Activated naive CD8-positive, alpha-beta T cell treated with anti-CD3 and anti-CD28 coated beads for 36 hours (primary cell): ENCODE data around the gene TSFM. TPM values are rescaled to one million over a fixed set of nuclear protein-coding genes. Genes with fewer than 3 reads are reported as not detected.
"Not testable (repeated sequence)": the region's sequence is repeated elsewhere in the genome, so short reads cannot be mapped to it uniquely, and the experiment has no call there.

Source experiments
- DNase-seq: peaks from one replicate; pipeline ENCODE4 v3.0.0; 2021
- H3K27ac Mint-ChIP-seq: one replicate; pipeline ENCODE4 v1.8.0; 2022; ENCODE audit warnings: mild to moderate bottlenecking, moderate library complexity, mixed read lengths
- H3K27me3 Mint-ChIP-seq: one replicate; pipeline ENCODE4 v1.8.0; 2022; ENCODE audit warnings: mild to moderate bottlenecking, mixed read lengths
- H3K36me3 Mint-ChIP-seq: one replicate; pipeline ENCODE4 v1.8.0; 2021; ENCODE audit warnings: mild to moderate bottlenecking, mixed read lengths
- H3K4me1 Mint-ChIP-seq: one replicate; pipeline ENCODE4 v1.8.0; 2021; ENCODE audit warnings: mixed read lengths
- H3K4me3 Mint-ChIP-seq: one replicate; pipeline ENCODE4 v1.8.0; 2022; ENCODE audit warnings: mild to moderate bottlenecking, moderate library complexity, mixed read lengths
- H3K9me3 Mint-ChIP-seq: one replicate; pipeline ENCODE4 v1.8.0; 2022; ENCODE audit warnings: mixed read lengths
- total RNA-seq, 2 experiments: library from RNA; stranded (reverse); gene quantifications; one replicate each; pipeline ENCODE4 v1.2.3, GENCODE V29; 2021

The TSFM gene
- total RNA-seq, 2 experiments from 2014 or later = 67.7 to 74.7 TPM

DNA sequence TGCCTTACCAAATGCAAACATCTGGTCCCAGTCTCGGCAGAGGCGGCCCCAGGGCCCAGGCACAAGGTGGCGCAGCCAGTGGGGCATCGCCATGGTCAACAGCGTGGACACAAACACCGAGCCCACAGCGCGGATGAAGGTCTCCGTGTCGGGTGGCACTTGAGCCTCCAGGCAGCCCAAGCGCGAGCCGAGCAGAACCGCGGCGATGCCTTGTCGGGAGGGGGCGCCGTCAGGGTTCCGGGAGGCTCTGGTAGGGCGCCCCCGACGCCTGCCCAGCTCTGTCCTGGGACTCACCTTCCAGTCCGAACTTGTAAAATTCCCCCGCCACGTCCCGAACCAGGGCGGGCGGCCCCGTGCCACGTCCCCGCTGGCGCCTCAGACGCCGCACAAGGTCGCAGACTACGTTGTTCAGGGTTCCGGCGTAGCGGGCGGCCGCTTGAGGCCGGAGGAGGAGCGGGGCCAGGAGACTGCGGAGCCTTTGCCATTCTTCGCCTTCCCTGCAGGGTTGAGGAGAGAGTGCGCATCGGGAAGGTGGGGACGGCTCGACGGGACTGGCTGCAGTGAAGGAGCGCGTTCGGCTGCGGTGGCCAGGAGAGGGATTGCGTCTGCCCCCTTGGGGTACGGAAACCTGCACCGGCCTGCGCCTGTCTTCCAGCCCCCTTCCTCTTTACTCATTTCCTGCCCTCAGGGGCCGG, 17.4 kb upstream of the TSFM start:
- Mint-ChIP-seq H3K9me3 (no peaks in the 10 kb centered on the region), H3K27ac (peak overlapping the region; percentile 79), H3K4me3 (peak overlapping the region; percentile 89), H3K27me3 (peaks cover 5% of the 10 kb centered on the region), H3K36me3 (peaks cover 50% of the 10 kb centered on the region), H3K4me1 (peaks cover 42% of the 10 kb centered on the region)
- peak; percentile 66 for DNase-seq

GRCh38 chr12:57765698-57766463, 16.7 kb upstream of the TSFM start:
- H3K36me3 Mint-ChIP-seq = peaks cover 54% of the 10 kb centered on the region
- peak overlapping the region; percentile 79 for H3K27ac Mint-ChIP-seq
- DNase-seq = no peak
- H3K9me3 Mint-ChIP-seq = no peaks in the 10 kb centered on the region
- H3K4me3 Mint-ChIP-seq = peak overlapping the region; percentile 89
- peaks cover 46% of the 10 kb centered on the region for H3K4me1 Mint-ChIP-seq
- H3K27me3 Mint-ChIP-seq = peaks cover 5% of the 10 kb centered on the region

DNA sequence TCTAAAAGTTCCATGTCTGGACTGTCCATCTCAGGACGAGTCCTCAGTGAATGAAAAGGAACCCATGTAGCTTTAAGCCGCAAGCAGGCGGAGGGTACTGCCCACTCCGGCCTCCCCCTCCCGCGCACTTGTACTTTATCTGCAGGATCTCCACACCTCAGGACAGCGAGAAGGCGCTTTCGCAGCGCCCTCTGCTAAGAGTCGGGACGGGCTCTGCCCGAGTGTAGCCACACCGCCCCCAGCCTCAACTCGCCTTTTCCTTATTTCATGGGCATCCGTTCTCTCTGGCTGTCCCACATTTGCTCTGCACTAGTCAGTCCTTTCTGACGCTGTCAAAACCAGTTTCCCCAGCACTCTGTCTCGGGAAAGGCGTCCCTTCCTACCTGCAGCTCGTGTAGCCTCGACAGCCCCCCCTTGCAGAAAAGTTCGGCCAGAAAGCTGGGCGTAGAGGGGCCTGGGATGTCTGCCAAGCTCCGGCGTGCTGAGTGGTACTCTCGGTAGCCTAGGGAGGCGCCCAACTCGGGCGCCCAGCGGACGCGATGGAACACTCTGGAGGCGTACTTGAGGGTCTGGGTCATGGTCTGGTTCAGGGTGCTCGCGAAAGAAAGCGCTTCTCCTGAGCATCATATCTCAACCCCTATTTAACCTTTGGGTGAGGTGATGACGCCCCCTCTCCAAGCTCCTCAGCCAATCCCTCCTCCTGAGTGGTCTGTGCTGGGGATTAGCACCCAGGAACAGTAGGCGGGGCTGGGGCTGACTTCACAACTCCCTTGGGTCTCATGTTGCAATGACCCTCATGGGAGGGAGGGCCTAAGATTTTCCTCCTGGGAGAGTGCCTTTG, 15.9 kb upstream of the TSFM start, which contains the start of gene CYP27B1:
TSS of gene CYP27B1 (minus strand) at position 615 of the 841 bp plus-strand sequence. CDS start at position 578, 37 bp downstream.
- peak within 1 kb of the TSS; percentile 3 for H3K27ac Mint-ChIP-seq
- peaks cover 51% of the 10 kb centered on the region for H3K36me3 Mint-ChIP-seq
- peaks cover 5% of the 10 kb centered on the region for H3K27me3 Mint-ChIP-seq
- peaks cover 49% of the 10 kb centered on the region for H3K4me1 Mint-ChIP-seq
- peak within 1 kb of the TSS; percentile 89 for H3K4me3 Mint-ChIP-seq
- H3K9me3 Mint-ChIP-seq = no peaks in the 10 kb centered on the region
- DNase-seq = no peak

DNA sequence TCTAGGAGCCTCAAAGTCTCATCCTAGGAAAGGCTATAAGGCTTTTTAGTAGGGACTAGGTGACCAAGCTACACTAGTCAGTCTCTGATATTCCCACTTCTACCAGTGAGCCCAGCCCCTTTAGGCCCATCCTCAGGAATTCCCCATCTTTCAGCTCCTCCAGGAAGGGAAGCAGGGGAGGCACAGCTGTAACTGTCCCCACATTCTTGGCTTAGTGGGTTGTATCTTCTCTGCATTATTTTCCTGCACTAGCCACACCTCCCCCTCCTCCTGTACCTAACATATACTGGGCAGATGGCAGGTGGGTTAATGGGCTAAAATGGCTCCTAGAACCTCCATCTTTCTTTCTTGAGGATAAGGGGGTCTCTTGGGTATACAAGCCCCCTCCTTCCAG, 15.3 kb upstream of the TSFM start:
- Mint-ChIP-seq H3K27me3 (peaks cover 5% of the 10 kb centered on the region), H3K9me3 (no peaks in the 10 kb centered on the region), H3K27ac (no peak overlapping the region), H3K4me3 (no peak overlapping the region), H3K36me3 (peaks cover 53% of the 10 kb centered on the region), H3K4me1 (peaks cover 47% of the 10 kb centered on the region)
- no peak for DNase-seq

GRCh38 chr12:57767876-57768275, 14.7 kb upstream of the TSFM start:
- no peak overlapping the region for H3K27ac Mint-ChIP-seq
- H3K4me3 Mint-ChIP-seq = no peak overlapping the region
- H3K4me1 Mint-ChIP-seq = peaks cover 46% of the 10 kb centered on the region
- H3K27me3 Mint-ChIP-seq = peaks cover 6% of the 10 kb centered on the region
- DNase-seq = no peak
- no peaks in the 10 kb centered on the region for H3K9me3 Mint-ChIP-seq
- peaks cover 54% of the 10 kb centered on the region for H3K36me3 Mint-ChIP-seq

- no peak for DNase-seq
- Mint-ChIP-seq H3K4me1 (peaks cover 34% of the 10 kb centered on the region), H3K4me3 (no peak overlapping the region), H3K27me3 (peaks cover 7% of the 10 kb centered on the region), H3K36me3 (peaks cover 42% of the 10 kb centered on the region), H3K9me3 (no peaks in the 10 kb centered on the region), H3K27ac (no peak overlapping the region)
These were observed 13.0 kb upstream of the TSFM start for GRCh38 chr12:57769594-57769993.

DNA sequence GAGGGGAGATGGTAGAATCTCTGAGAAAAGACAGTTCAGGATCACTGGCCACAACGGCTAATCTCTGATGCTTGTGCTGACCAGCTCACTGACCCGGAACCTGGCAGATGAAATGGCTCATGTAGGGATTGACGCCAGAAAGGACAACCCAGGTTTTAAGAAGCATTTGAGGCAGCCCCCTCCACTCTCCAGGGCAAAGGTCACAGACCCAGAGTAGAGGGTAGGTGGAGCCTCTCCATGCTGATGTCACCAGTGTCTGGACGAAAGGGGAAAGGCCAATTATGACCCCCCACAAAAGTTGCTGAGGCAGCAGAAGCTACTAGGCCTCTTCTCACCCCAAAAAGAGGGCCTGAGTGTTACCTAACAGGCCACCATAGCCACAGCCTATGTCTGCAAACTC, 11.9 kb upstream of the TSFM start:
- peak overlapping the region; percentile 97 for H3K4me3 Mint-ChIP-seq
- H3K27me3 Mint-ChIP-seq = peaks cover 7% of the 10 kb centered on the region
- DNase-seq = no peak
- peaks cover 28% of the 10 kb centered on the region for H3K4me1 Mint-ChIP-seq
- no peaks in the 10 kb centered on the region for H3K9me3 Mint-ChIP-seq
- peaks cover 42% of the 10 kb centered on the region for H3K36me3 Mint-ChIP-seq
- H3K27ac Mint-ChIP-seq = peak overlapping the region; percentile 59

- Mint-ChIP-seq H3K27ac (peak overlapping the region; percentile 98), H3K4me3 (peak overlapping the region; percentile 97), H3K27me3 (peaks cover 7% of the 10 kb centered on the region), H3K36me3 (peaks cover 43% of the 10 kb centered on the region), H3K4me1 (peaks cover 26% of the 10 kb centered on the region), H3K9me3 (no peaks in the 10 kb centered on the region)
- DNase-seq = peak; percentile 91
These were observed 11.2 kb upstream of the TSFM start for GRCh38 chr12:57771236-57771872.

GRCh38 chr12:57771873-57772428, 10.6 kb upstream of the TSFM start, which contains the start of gene METTL1:
Gene METTL1, minus strand, starts transcription at chr12:57772105. Its CDS starts 22 bp downstream, at chr12:57772083.
- H3K4me3 Mint-ChIP-seq = peak within 1 kb of the TSS; percentile 97
- no peaks in the 10 kb centered on the region for H3K9me3 Mint-ChIP-seq
- peak within 1 kb of the TSS; percentile 98 for H3K27ac Mint-ChIP-seq
- DNase-seq = peak; percentile 94
- peaks cover 4% of the 10 kb centered on the region for H3K27me3 Mint-ChIP-seq
- H3K36me3 Mint-ChIP-seq = peaks cover 43% of the 10 kb centered on the region
- H3K4me1 Mint-ChIP-seq = peaks cover 20% of the 10 kb centered on the region

DNA sequence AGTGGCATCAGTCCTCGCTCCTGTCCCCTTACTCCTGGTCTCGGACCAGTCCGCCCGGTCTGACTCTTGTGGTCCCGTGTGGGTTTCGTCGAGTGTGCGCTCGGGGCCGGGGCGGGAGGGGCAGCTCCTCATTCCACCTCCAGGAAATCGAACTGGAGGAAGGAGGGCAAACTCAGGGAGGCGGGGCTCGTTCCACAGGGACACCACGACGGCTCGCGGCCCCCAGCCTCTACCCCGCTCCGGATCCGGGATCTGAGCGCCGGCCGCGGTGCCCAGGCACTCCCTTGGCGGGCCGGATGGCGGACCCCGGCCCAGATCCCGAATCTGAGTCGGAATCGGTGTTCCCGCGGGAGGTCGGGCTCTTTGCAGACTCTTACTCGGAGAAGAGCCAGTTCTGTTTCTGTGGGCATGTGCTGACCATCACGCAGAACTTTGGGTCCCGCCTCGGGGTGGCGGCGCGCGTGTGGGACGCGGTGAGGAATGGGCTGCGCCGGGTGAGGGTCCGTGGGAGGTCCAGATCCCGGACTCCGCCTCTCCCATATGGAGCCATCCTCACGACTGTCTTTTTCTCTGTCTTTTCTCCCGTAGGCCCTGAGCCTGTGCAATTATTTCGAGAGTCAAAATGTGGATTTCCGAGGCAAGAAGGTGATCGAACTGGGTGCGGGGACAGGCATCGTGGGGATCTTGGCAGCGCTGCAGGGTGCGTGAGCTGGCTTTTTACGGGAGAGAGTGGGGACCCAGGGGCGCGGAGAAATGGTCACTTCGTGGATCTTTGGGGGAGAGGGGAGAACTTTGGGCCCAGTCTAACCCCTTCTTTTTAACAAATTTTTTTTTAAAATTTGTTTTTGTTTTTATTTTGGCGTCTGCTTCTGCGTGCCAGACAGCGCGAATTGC, 9.9 kb upstream of the TSFM start, which contains the start of gene EEF1AKMT3:
TSS of gene EEF1AKMT3 (plus strand) at position 186 of the 894 bp plus-strand sequence. CDS start at position 297, 111 bp downstream.
- H3K4me3 Mint-ChIP-seq = peak within 1 kb of the TSS; percentile 97
- H3K36me3 Mint-ChIP-seq = peaks cover 39% of the 10 kb centered on the region
- H3K27me3 Mint-ChIP-seq = peaks cover 3% of the 10 kb centered on the region
- no peaks in the 10 kb centered on the region for H3K9me3 Mint-ChIP-seq
- peaks cover 14% of the 10 kb centered on the region for H3K4me1 Mint-ChIP-seq
- DNase-seq = peak; percentile 40
- H3K27ac Mint-ChIP-seq = peak within 1 kb of the TSS; percentile 98

- not testable (repeated sequence) for DNase-seq, H3K9me3 Mint-ChIP-seq, H3K27me3 Mint-ChIP-seq, H3K4me3 Mint-ChIP-seq, H3K27ac Mint-ChIP-seq
- H3K36me3 Mint-ChIP-seq = peaks cover 22% of the 10 kb centered on the region
- H3K4me1 Mint-ChIP-seq = peaks cover 14% of the 10 kb centered on the region
These were observed 8.0 kb upstream of the TSFM start for GRCh38 chr12:57774634-57775033.

DNA sequence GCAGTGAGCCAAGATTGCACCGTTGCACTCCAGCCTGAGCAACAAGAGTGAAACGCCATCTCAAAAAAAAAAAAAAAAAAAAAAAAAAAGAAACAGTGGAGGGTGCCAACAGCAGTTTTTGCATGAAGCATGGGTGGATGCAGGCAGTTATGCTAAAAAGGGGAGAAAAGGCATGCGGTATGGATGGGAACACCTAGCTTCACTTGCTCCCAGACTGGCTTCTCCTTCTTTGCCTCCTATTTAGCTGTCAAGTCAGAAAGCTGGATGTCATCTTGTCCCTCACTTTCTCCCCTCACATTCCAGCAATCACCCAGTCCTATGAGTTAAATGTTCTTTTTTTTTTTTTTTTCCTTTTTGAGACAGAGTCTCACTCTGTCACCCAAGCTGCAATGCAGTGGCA, 7.5 kb upstream of the TSFM start:
- Mint-ChIP-seq H3K36me3 (peaks cover 18% of the 10 kb centered on the region), H3K27ac (no peak overlapping the region), H3K9me3 (no peaks in the 10 kb centered on the region), H3K4me3 (no peak overlapping the region), H3K4me1 (peaks cover 14% of the 10 kb centered on the region), H3K27me3 (peaks cover 3% of the 10 kb centered on the region)
- DNase-seq = no peak

GRCh38 chr12:57775563-57776246, 6.9 kb upstream of the TSFM start:
- no peaks in the 10 kb centered on the region for H3K9me3 Mint-ChIP-seq
- H3K27me3 Mint-ChIP-seq = peaks cover 3% of the 10 kb centered on the region
- peaks cover 14% of the 10 kb centered on the region for H3K36me3 Mint-ChIP-seq
- no peak overlapping the region for H3K4me3 Mint-ChIP-seq
- peaks cover 13% of the 10 kb centered on the region for H3K4me1 Mint-ChIP-seq
- DNase-seq = no peak
- H3K27ac Mint-ChIP-seq = no peak overlapping the region
